Caco-2 (cell line): ENCODE data around the gene YBEY. TPM values are rescaled to one million over a fixed set of nuclear protein-coding genes. Genes with fewer than 3 reads are reported as not detected.

Experiments used
- BruUV-seq: library from RNA; stranded (reverse); fragments of 400-500 nt; replicated peaks from 2 replicates; lab custom pipeline; 2021; lab: Mats Ljungman, UMichigan
- CTCF ChIA-PET: fragments of 300-600 bp; sonication (Branson Sonifier 250); formaldehyde crosslinking; loops from one replicate; lab custom pipeline; 2022; ENCODE audit warnings: antibody characterized with exemption; lab: Charles Lee
- POLR2A ChIA-PET: fragments of 300-600 bp; sonication (Branson Sonifier 250); formaldehyde crosslinking; loops from one replicate; lab custom pipeline; 2022; ENCODE audit warnings: antibody characterized with exemption; lab: Charles Lee
- DNase-seq, 2 experiments: peaks; one replicate each; pipeline versions ENCODE4 v3.0.0 to v3.0.0-alpha.2; 2020 to 2022
- H3K27me3 ChIP-seq: replicated peaks from 2 replicates; pipeline ENCODE4 v1.6.0; 2011; ENCODE audit warnings: low read length; ENCODE audit not compliant: control insufficient read depth, insufficient read depth
- H3K36me3 ChIP-seq: 2 replicates; pipeline ENCODE4 v1.5.1; 2011; ENCODE audit warnings: low read length; ENCODE audit not compliant: control insufficient read depth, insufficient read depth
- H3K4me1 ChIP-seq: fragments of 250-450 bp; sonication (Bioruptor Pico); 2 replicates; pipeline ENCODE4 v1.5.1; 2020; ENCODE audit warnings: mild to moderate bottlenecking
- H3K4me3 ChIP-seq: 2 replicates; pipeline ENCODE4 v1.5.1; 2011; ENCODE audit warnings: low read depth, mild to moderate bottlenecking, control low read depth, low read length
- H3K9me3 ChIP-seq: fragments of 250-450 bp; sonication (Bioruptor Pico); 2 replicates; pipeline ENCODE4 v1.5.1; 2020; ENCODE audit warnings: mild to moderate bottlenecking, moderate library complexity
- H3K27ac Mint-ChIP-seq: one replicate; pipeline ENCODE4 v1.8.0; 2022; ENCODE audit warnings: mixed read lengths; ENCODE audit not compliant: unreplicated experiment
- H3K27me3 Mint-ChIP-seq: one replicate; pipeline ENCODE4 v1.8.0; 2022; ENCODE audit warnings: mixed read lengths; ENCODE audit not compliant: insufficient read depth, unreplicated experiment
- H3K36me3 Mint-ChIP-seq: one replicate; pipeline ENCODE4 v1.8.0; 2022; ENCODE audit warnings: mild to moderate bottlenecking, mixed read lengths; ENCODE audit not compliant: insufficient read depth, unreplicated experiment
- H3K4me1 Mint-ChIP-seq: one replicate; pipeline ENCODE4 v1.8.0; 2022; ENCODE audit warnings: low read depth, mixed read lengths; ENCODE audit not compliant: unreplicated experiment
- H3K4me3 Mint-ChIP-seq: one replicate; pipeline ENCODE4 v1.8.0; 2022; ENCODE audit warnings: mild to moderate bottlenecking, moderate library complexity, mixed read lengths; ENCODE audit not compliant: unreplicated experiment
- H3K9me3 Mint-ChIP-seq: one replicate; pipeline ENCODE4 v1.8.0; 2022; ENCODE audit warnings: mixed read lengths; ENCODE audit not compliant: unreplicated experiment
- intact Hi-C: fragments of 100-400 bp; cut with micrococcal nuclease; formaldehyde crosslinking; loops from one replicate; pipeline ENCODE4 v1.10.0; 2022; ENCODE audit not compliant: unreplicated experiment
- total RNA-seq: library from RNA; stranded (reverse); gene quantifications from 2 replicates; pipeline ENCODE4 v1.2.3, GENCODE V29; 2022
- TF ChIP-seq, protein P1 (sequence below), 2 experiments: fragments of 200-600 bp in 1 of 2; IDR thresholded peaks; 1 replicate in 1 of 2; 2 replicates in 1 of 2; pipeline versions ENCODE4 v1.5.1 to v1.8.0; 2011 to 2022; ENCODE audit warnings: antibody characterized with exemption in 1 of 2, control low read depth in 1 of 2, inconsistent platforms in 1 of 2, low read depth in 1 of 2, low read length in 1 of 2, mild to moderate bottlenecking in 1 of 2, moderate library complexity in 1 of 2; ENCODE audit not compliant: insufficient read depth in 1 of 2, severe bottlenecking in 1 of 2, unreplicated experiment in 1 of 2

The YBEY gene
- total RNA-seq, 1 experiment from 2014 or later: 10.6 TPM

DNA sequence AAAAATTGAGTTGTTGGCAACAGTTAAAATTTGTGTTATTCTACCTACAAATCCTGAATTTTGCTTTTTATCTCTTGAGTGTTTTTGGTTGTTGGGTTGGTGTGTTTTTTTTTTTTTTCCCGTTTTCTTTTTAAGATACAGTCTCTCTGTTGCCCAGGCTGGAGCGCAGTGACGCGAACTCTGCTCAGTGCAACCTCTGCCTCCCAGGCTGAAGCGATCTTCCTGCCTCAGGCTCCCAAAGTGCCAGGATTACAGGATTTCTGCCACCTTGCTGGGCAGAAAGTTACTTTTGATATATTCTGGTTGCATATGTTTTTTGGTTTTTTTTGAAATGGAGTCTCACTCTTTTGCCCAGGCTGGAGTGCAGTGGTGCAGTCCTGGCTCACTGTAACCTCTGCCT lies 42.0 kb downstream of the YBEY start:
- DNase-seq: no peak
- ChIA-PET POLR2A (no interaction called here), CTCF (no interaction called here)
- no peaks in the 10 kb centered on the region for H3K27me3 Mint-ChIP-seq
- TF ChIP-seq, protein P1, sequence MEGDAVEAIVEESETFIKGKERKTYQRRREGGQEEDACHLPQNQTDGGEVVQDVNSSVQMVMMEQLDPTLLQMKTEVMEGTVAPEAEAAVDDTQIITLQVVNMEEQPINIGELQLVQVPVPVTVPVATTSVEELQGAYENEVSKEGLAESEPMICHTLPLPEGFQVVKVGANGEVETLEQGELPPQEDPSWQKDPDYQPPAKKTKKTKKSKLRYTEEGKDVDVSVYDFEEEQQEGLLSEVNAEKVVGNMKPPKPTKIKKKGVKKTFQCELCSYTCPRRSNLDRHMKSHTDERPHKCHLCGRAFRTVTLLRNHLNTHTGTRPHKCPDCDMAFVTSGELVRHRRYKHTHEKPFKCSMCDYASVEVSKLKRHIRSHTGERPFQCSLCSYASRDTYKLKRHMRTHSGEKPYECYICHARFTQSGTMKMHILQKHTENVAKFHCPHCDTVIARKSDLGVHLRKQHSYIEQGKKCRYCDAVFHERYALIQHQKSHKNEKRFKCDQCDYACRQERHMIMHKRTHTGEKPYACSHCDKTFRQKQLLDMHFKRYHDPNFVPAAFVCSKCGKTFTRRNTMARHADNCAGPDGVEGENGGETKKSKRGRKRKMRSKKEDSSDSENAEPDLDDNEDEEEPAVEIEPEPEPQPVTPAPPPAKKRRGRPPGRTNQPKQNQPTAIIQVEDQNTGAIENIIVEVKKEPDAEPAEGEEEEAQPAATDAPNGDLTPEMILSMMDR (IDR thresholded peaks at IDR 0.05; ENCODE audit: insufficient read depth in 1 of 2, low read depth in 1 of 2, low read length in 1 of 2, severe bottlenecking in 1 of 2, unreplicated experiment in 1 of 2): no peak
- Histone ChIP-seq H3K4me1 (peaks cover 17% of the 10 kb centered on the region), H3K27me3 (no peaks in the 10 kb centered on the region), H3K36me3 (no peaks in the 10 kb centered on the region), H3K4me3 (no peak overlapping the region), H3K9me3 (no peaks in the 10 kb centered on the region)
- intact Hi-C loops: no loop called here
- H3K4me1 Mint-ChIP-seq: peaks cover 15% of the 10 kb centered on the region
- peaks cover 74% of the 10 kb centered on the region for H3K36me3 Mint-ChIP-seq
- H3K9me3 Mint-ChIP-seq: no peaks in the 10 kb centered on the region
- no peak overlapping the region for H3K4me3 Mint-ChIP-seq
- no TSS peak for BruUV-seq
- H3K27ac Mint-ChIP-seq: no peak overlapping the region

DNA sequence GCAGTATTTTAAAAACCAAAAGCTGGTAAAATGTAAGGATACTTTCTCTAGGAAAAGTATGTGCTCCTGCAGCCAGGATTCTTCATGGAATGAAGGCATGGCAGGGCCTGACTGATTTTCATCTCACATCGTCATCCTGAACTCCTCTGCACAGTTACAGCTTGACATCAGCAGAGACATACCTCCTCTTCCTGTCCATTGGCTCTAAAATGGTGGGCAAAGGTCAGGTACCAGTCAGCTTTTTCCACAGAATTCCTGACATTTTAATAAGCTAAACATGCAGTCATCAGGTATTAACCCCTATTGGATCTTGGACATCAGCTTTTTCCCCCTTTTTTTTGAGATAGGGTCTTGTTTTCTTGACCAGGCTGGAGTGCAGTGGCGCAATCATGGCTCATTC lies 43.7 kb downstream of the YBEY start:
- peaks cover 76% of the 10 kb centered on the region for H3K36me3 Mint-ChIP-seq
- no peak overlapping the region for H3K4me3 Mint-ChIP-seq
- H3K4me1 Mint-ChIP-seq: peaks cover 15% of the 10 kb centered on the region
- BruUV-seq: no TSS peak
- peaks cover 17% of the 10 kb centered on the region for H3K4me1 ChIP-seq
- H3K9me3 Mint-ChIP-seq: no peaks in the 10 kb centered on the region
- no peak overlapping the region for H3K4me3 ChIP-seq
- ChIA-PET POLR2A (no interaction called here), CTCF (no interaction called here)
- TF ChIP-seq, protein P1 (IDR thresholded peaks at IDR 0.05; ENCODE audit: insufficient read depth in 1 of 2, low read depth in 1 of 2, low read length in 1 of 2, severe bottlenecking in 1 of 2, unreplicated experiment in 1 of 2): no peak
- no peaks in the 10 kb centered on the region for H3K27me3 ChIP-seq
- no peak for DNase-seq
- no peaks in the 10 kb centered on the region for H3K9me3 ChIP-seq
- intact Hi-C loops: no loop called here
- no peaks in the 10 kb centered on the region for H3K27me3 Mint-ChIP-seq
- H3K36me3 ChIP-seq: no peaks in the 10 kb centered on the region
- H3K27ac Mint-ChIP-seq: no peak overlapping the region

DNA sequence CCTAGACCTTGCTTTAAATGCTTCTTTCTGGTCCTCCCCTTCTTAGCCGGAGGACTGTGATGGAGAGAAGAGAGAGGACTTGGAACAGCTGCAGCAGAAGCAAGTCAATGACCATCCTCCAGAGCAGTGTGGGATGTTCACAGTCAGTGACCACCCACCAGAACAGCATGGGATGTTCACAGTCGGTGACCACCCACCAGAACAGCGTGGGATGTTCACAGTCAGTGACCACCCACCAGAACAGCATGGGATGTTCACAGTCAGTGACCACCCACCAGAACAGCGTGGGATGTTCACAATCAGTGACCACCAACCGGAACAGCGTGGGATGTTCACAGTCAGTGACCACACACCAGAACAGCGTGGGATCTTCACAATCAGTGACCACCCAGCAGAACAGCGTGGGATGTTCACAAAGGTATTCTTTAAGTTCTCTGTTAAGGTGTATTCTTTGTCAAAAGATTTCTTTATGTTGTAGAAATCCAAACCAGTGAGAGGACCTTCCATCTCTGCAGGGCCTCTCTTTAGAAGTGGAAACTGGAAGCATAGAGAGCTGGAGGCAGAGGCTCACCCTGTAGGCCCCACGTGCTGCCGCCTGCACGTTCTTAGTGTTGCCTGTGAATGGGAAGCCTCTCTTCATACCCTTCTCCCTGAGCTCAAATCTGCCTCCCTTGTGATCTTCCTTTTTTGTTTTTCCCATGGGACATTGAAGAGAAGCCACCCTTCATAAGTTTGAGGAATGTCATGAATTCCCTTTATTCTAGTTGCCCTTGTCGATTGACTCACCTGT lies 48.4 kb downstream of the YBEY start:
- Mint-ChIP-seq H3K36me3 (peaks cover 79% of the 10 kb centered on the region), H3K27ac (no peak overlapping the region), H3K4me1 (no peaks in the 10 kb centered on the region), H3K27me3 (no peaks in the 10 kb centered on the region), H3K9me3 (no peaks in the 10 kb centered on the region), H3K4me3 (no peak overlapping the region)
- H3K4me3 ChIP-seq: no peak overlapping the region
- BruUV-seq: no TSS peak
- H3K27me3 ChIP-seq: no peaks in the 10 kb centered on the region
- intact Hi-C loops: no loop called here
- ChIA-PET POLR2A (no interaction called here), CTCF (no interaction called here)
- no peak for DNase-seq
- peaks cover 5% of the 10 kb centered on the region; the same call in 1 of the 2 replicates for H3K4me1 ChIP-seq
- TF ChIP-seq, protein P1 (IDR thresholded peaks at IDR 0.05; ENCODE audit: insufficient read depth in 1 of 2, low read depth in 1 of 2, low read length in 1 of 2, severe bottlenecking in 1 of 2, unreplicated experiment in 1 of 2): no peak
- no peaks in the 10 kb centered on the region for H3K36me3 ChIP-seq
- H3K9me3 ChIP-seq: no peaks in the 10 kb centered on the region
